Smooth muscle cell (in vitro differentiated cells): ENCODE results near the gene CIP2A. TPM values are rescaled to one million over a fixed set of nuclear protein-coding genes. Genes with fewer than 3 reads are reported as not detected.
"Not testable (repeated sequence)": the region's sequence is repeated elsewhere in the genome, so short reads cannot be mapped to it uniquely, and the experiment has no call there.

Experiments
- DNase-seq: peaks from one replicate; lab custom pipeline; 2025; ENCODE audit not compliant: unreplicated experiment; lab: John Stamatoyannopoulos, UW
- H2AFZ ChIP-seq: fragments of 200-600 bp; sonication (generic); 2 replicates; pipeline ENCODE4 v1.6.0; 2016; ENCODE audit warnings: antibody characterized with exemption, low read depth, mild to moderate bottlenecking
- H3F3A ChIP-seq: fragments of 200-600 bp; sonication (generic); 2 replicates; pipeline ENCODE4 v1.6.0; 2017; ENCODE audit warnings: antibody characterized with exemption, low read depth
- H3K27ac ChIP-seq: fragments of 200-600 bp; sonication (generic); 2 replicates; pipeline ENCODE4 v1.5.1; 2016; ENCODE audit warnings: low read depth, mild to moderate bottlenecking
- H3K27me3 ChIP-seq: fragments of 200-600 bp; sonication (generic); 2 replicates; pipeline ENCODE4 v1.6.1; 2016; ENCODE audit warnings: low read depth, mild to moderate bottlenecking
- H3K36me3 ChIP-seq: fragments of 200-600 bp; sonication (generic); 2 replicates; pipeline ENCODE4 v1.5.1; 2016; ENCODE audit warnings: low read depth
- H3K4me1 ChIP-seq: fragments of 200-600 bp; sonication (generic); 2 replicates; pipeline ENCODE4 v1.5.1; 2016; ENCODE audit warnings: low read depth
- H3K4me2 ChIP-seq: fragments of 200-600 bp; sonication (generic); 2 replicates; pipeline ENCODE4 v1.6.0; 2016; ENCODE audit warnings: mild to moderate bottlenecking
- H3K4me3 ChIP-seq: fragments of 200-600 bp; sonication (generic); 2 replicates; pipeline ENCODE4 v1.5.1; 2016; ENCODE audit warnings: mild to moderate bottlenecking
- H3K79me2 ChIP-seq: fragments of 200-600 bp; sonication (generic); 2 replicates; pipeline ENCODE4 v1.6.0; 2016; ENCODE audit warnings: low read depth, mild to moderate bottlenecking
- H3K9ac ChIP-seq: fragments of 200-600 bp; sonication (generic); 2 replicates; pipeline ENCODE4 v1.6.0; 2016; ENCODE audit warnings: low read depth
- H3K9me3 ChIP-seq: fragments of 200-600 bp; sonication (generic); replicated peaks from 2 replicates; pipeline ENCODE4 v1.5.1; 2016; ENCODE audit warnings: low read depth
- H4K20me1 ChIP-seq: fragments of 200-600 bp; sonication (generic); 2 replicates; pipeline ENCODE4 v1.6.0; 2016; ENCODE audit warnings: low read depth
- CTCF ChIP-seq: fragments of 200-600 bp; sonication (generic); IDR thresholded peaks from 2 replicates; pipeline ENCODE4 v1.5.1; 2017; ENCODE audit warnings: borderline replicate concordance, mild to moderate bottlenecking, antibody characterized with exemption; ENCODE audit not compliant: insufficient read depth, poor library complexity, severe bottlenecking
- WGBS: methylation state at CpG from one replicate; pipeline ENCODE4 v1.1.7; 2016; ENCODE audit warnings: low lambda C conversion rate; 5-methylcytosine and 5-hydroxymethylcytosine counted together
- polyA plus RNA-seq: library from polyadenylated mRNA; unstranded; fragments of >200 nt; fragmentation: Nextera tagmentation; extraction: Ambion mirVana; gene quantifications from 2 replicates; pipeline ENCODE4 v1.2.1, GENCODE V29; 2016
- total RNA-seq: library from RNA; depleted of rRNA; stranded (reverse); fragments of >200 nt; gene quantifications from 2 replicates; pipeline ENCODE4 v1.2.3, GENCODE V29; 2014

CIP2A gene
- total and polyA plus RNA-seq, 2 experiments from 2014 or later, result 3.3 to 7.4 TPM

- no peaks in the 10 kb centered on the region for H3F3A ChIP-seq
- no peaks in the 10 kb centered on the region for H3K79me2 ChIP-seq
- H3K9ac ChIP-seq, result no peak overlapping the region
- H3K27ac ChIP-seq, result no peak overlapping the region
- H3K4me3 ChIP-seq, result no peak overlapping the region
- no peaks in the 10 kb centered on the region for H3K4me1 ChIP-seq
- no peaks in the 10 kb centered on the region for H3K9me3 ChIP-seq
- no peak for TF ChIP-seq CTCF
- no peaks in the 10 kb centered on the region for H3K27me3 ChIP-seq
- H4K20me1 ChIP-seq, result no peaks in the 10 kb centered on the region
- WGBS, result 91% methylated on average over 1 of the region's 1 CpG
- H3K36me3 ChIP-seq, result no peaks in the 10 kb centered on the region
- no peak for DNase-seq
- no peak overlapping the region for H2AFZ ChIP-seq
- no peak overlapping the region for H3K4me2 ChIP-seq
Measured at GRCh38 chr3:108620250-108620649, 31.0 kb upstream of the CIP2A start.

- H3K4me2 ChIP-seq, H2AFZ ChIP-seq, H3F3A ChIP-seq, H3K9ac ChIP-seq, H3K4me1 ChIP-seq, DNase-seq, H3K4me3 ChIP-seq, H3K27me3 ChIP-seq, H4K20me1 ChIP-seq, H3K27ac ChIP-seq, H3K79me2 ChIP-seq, H3K36me3 ChIP-seq, H3K9me3 ChIP-seq: not testable (repeated sequence)
- 99% methylated on average over 8 of the region's 8 CpGs for WGBS
Measured at GRCh38 chr3:108616090-108616489, 26.9 kb upstream of the CIP2A start.

GRCh38 chr3:108610651-108611050 lies 21.4 kb upstream of the CIP2A start:
- H2AFZ ChIP-seq, result no peak overlapping the region
- WGBS, result 98% methylated on average over 1 of the region's 1 CpG
- no peaks in the 10 kb centered on the region for H3F3A ChIP-seq
- H3K36me3 ChIP-seq, result no peaks in the 10 kb centered on the region
- no peak overlapping the region for H3K27ac ChIP-seq
- no peaks in the 10 kb centered on the region for H3K27me3 ChIP-seq
- no peak for TF ChIP-seq CTCF
- no peak overlapping the region for H3K4me2 ChIP-seq
- no peaks in the 10 kb centered on the region for H3K4me1 ChIP-seq
- no peaks in the 10 kb centered on the region for H4K20me1 ChIP-seq
- H3K9me3 ChIP-seq, result no peaks in the 10 kb centered on the region
- no peak overlapping the region for H3K4me3 ChIP-seq
- DNase-seq, result no peak
- H3K79me2 ChIP-seq, result no peaks in the 10 kb centered on the region
- no peak overlapping the region for H3K9ac ChIP-seq

GRCh38 chr3:108608750-108609149 lies 19.5 kb upstream of the CIP2A start:
- Histone ChIP-seq H4K20me1 (no peaks in the 10 kb centered on the region), H3K4me2 (no peak overlapping the region), H3F3A (no peaks in the 10 kb centered on the region), H3K4me1 (peaks cover 5% of the 10 kb centered on the region), H3K4me3 (no peak overlapping the region), H3K9me3 (no peaks in the 10 kb centered on the region), H3K79me2 (peaks cover 8% of the 10 kb centered on the region), H3K9ac (no peak overlapping the region), H2AFZ (no peak overlapping the region), H3K27me3 (no peaks in the 10 kb centered on the region), H3K27ac (no peak overlapping the region), H3K36me3 (no peaks in the 10 kb centered on the region)
- DNase-seq, result no peak
- TF ChIP-seq CTCF, result no peak
- WGBS, result 60% methylated on average over 4 of the region's 4 CpGs
